ENCODE data around the gene MTHFSD.

The MTHFSD gene

GRCh38 chr16:86530251-86531190, 24.5 kb downstream of the MTHFSD start:
- no peak for FAIRE-seq
- DNase-seq (ENCODE audit: insufficient read length, low spot score): no peak
- TF ChIP-seq POLR2A (IDR thresholded peaks at IDR 0.05; ENCODE audit: low read depth, low read length): no peak

GRCh38 chr16:86529160-86529559, 25.9 kb downstream of the MTHFSD start:
- DNase-seq (ENCODE audit: insufficient read length, low spot score) (no peak), FAIRE-seq (no peak)
- TF ChIP-seq POLR2A (IDR thresholded peaks at IDR 0.05; ENCODE audit: low read depth, low read length): no peak

GRCh38 chr16:86528061-86528929, 26.7 kb downstream of the MTHFSD start:
- no peak for DNase-seq (ENCODE audit: insufficient read length, low spot score)
- FAIRE-seq: no peak
- no peak for TF ChIP-seq POLR2A (IDR thresholded peaks at IDR 0.05; ENCODE audit: low read depth, low read length)

- no peak for DNase-seq (ENCODE audit: insufficient read length, low spot score)
- TF ChIP-seq POLR2A (IDR thresholded peaks at IDR 0.05; ENCODE audit: low read depth, low read length): no peak
- no peak for FAIRE-seq
Measured at GRCh38 chr16:86527366-86527765, 27.7 kb downstream of the MTHFSD start.

GRCh38 chr16:86525696-86526095, 29.3 kb downstream of the MTHFSD start:
- DNase-seq (ENCODE audit: insufficient read length, low spot score) (no peak), FAIRE-seq (no peak)
- TF ChIP-seq POLR2A (IDR thresholded peaks at IDR 0.05; ENCODE audit: low read depth, low read length): no peak

- DNase-seq (ENCODE audit: insufficient read length, low spot score) (no peak), FAIRE-seq (no peak)
- TF ChIP-seq POLR2A (IDR thresholded peaks at IDR 0.05; ENCODE audit: low read depth, low read length): no peak
Measured at GRCh38 chr16:86524029-86524428, 31.0 kb downstream of the MTHFSD start.

- FAIRE-seq: no peak
- DNase-seq (ENCODE audit: insufficient read length, low spot score): no peak
- no peak for TF ChIP-seq POLR2A (IDR thresholded peaks at IDR 0.05; ENCODE audit: low read depth, low read length)
Measured at GRCh38 chr16:86523166-86523740, 31.8 kb downstream of the MTHFSD start.

- no peak for FAIRE-seq
- no peak for TF ChIP-seq POLR2A (IDR thresholded peaks at IDR 0.05; ENCODE audit: low read depth, low read length)
- DNase-seq (ENCODE audit: insufficient read length, low spot score): no peak
Measured at GRCh38 chr16:86522634-86523033, 32.4 kb downstream of the MTHFSD start.

- no peak for TF ChIP-seq POLR2A (IDR thresholded peaks at IDR 0.05; ENCODE audit: low read depth, low read length)
- FAIRE-seq (no peak), DNase-seq (ENCODE audit: insufficient read length, low spot score) (no peak)
Measured at GRCh38 chr16:86521236-86522197, 33.5 kb downstream of the MTHFSD start.

GRCh38 chr16:86520317-86521210, 34.5 kb downstream of the MTHFSD start:
- FAIRE-seq (no peak), DNase-seq (ENCODE audit: insufficient read length, low spot score) (no peak)
- no peak for TF ChIP-seq POLR2A (IDR thresholded peaks at IDR 0.05; ENCODE audit: low read depth, low read length)

GRCh38 chr16:86519649-86520316, 35.3 kb downstream of the MTHFSD start:
- DNase-seq (ENCODE audit: insufficient read length, low spot score) (peak; percentile 79), FAIRE-seq (no peak)
- no peak for TF ChIP-seq POLR2A (IDR thresholded peaks at IDR 0.05; ENCODE audit: low read depth, low read length)
